PFSK-1 (cell line): Measurements from ENCODE around the gene ANKFN1. TPM values are rescaled to one million over a fixed set of nuclear protein-coding genes. Genes with fewer than 3 reads are reported as not detected.

ENCODE experiments used
- FOXP2 ChIP-seq: optimal IDR thresholded peaks from 2 replicates; pipeline ENCODE3; 2011; ENCODE audit warnings: borderline replicate concordance, control low read depth, inconsistent platforms; ENCODE audit not compliant: insufficient read depth; ENCODE audit errors: extremely low read length, extremely low read depth
- POLR2AphosphoS5 ChIP-seq: IDR thresholded peaks from 2 replicates; pipeline ENCODE4 v1.6.1; 2012; ENCODE audit warnings: low read depth, mild to moderate bottlenecking, control low read depth, low read length, moderate library complexity
- REST ChIP-seq, 2 experiments: IDR thresholded peaks; 2 replicates each; pipeline versions ENCODE4 v1.6.1 to v1.8.0; 2011 to 2012; ENCODE audit warnings: low read depth in 2 of 2, low read length in 2 of 2, control low read depth in 1 of 2, inconsistent platforms in 1 of 2, mild to moderate bottlenecking in 1 of 2, moderate library complexity in 1 of 2; ENCODE audit not compliant: insufficient read depth in 1 of 2
- SIN3A ChIP-seq: IDR thresholded peaks from 2 replicates; pipeline ENCODE4 v1.6.1; 2012; ENCODE audit warnings: mild to moderate bottlenecking, low read length, moderate library complexity, borderline replicate concordance; ENCODE audit not compliant: insufficient read depth
- TAF1 ChIP-seq: IDR thresholded peaks from 2 replicates; pipeline ENCODE4 v1.6.1; 2012; ENCODE audit warnings: low read length, control low read depth, borderline replicate concordance; ENCODE audit not compliant: insufficient read depth
- polyA plus RNA-seq: library from polyadenylated mRNA; unstranded; fragments of >200 nt; gene quantifications from one replicate; pipeline ENCODE4 v1.2.1, GENCODE V29; 2012; ENCODE audit warnings: low read depth, missing spikeins; ENCODE audit not compliant: insufficient read length

Gene ANKFN1
- 18.7 TPM for polyA plus RNA-seq

- TF ChIP-seq REST (IDR thresholded peaks at IDR 0.05; ENCODE audit: insufficient read depth in 1 of 2, low read depth in 2 of 2, low read length in 2 of 2) (no peak), SIN3A (no peak)
Measured at GRCh38 chr17:56152874-56153602, at the start of gene ANKFN1. Gene ANKFN1, plus strand, starts transcription at chr17:56153475. Its CDS starts 59,193 bp downstream, at chr17:56212668.

- TF ChIP-seq FOXP2 (no peak), SIN3A (no peak), TAF1 (no peak), REST (IDR thresholded peaks at IDR 0.05; ENCODE audit: insufficient read depth in 1 of 2, low read depth in 2 of 2, low read length in 2 of 2) (no peak), POLR2AphosphoS5 (no peak)
Measured at GRCh38 chr17:56108811-56109284, 44.4 kb upstream of the ANKFN1 start.

GRCh38 chr17:56109836-56110235 is 43.4 kb upstream of the ANKFN1 start:
- TF ChIP-seq FOXP2 (no peak), SIN3A (no peak), POLR2AphosphoS5 (no peak)

GRCh38 chr17:56110463-56111135 is 42.7 kb upstream of the ANKFN1 start:
- TF ChIP-seq POLR2AphosphoS5 = no peak
- no peak for TF ChIP-seq FOXP2
- no peak for TF ChIP-seq TAF1
- no peak for TF ChIP-seq SIN3A
- TF ChIP-seq REST (IDR thresholded peaks at IDR 0.05; ENCODE audit: insufficient read depth in 1 of 2, low read depth in 2 of 2, low read length in 2 of 2) = no peak

- TF ChIP-seq SIN3A = no peak
- TF ChIP-seq REST (IDR thresholded peaks at IDR 0.05; ENCODE audit: insufficient read depth in 1 of 2, low read depth in 2 of 2, low read length in 2 of 2) = no peak
- TF ChIP-seq FOXP2 = no peak
- TF ChIP-seq TAF1 = no peak
Measured at GRCh38 chr17:56111706-56112485, 41.4 kb upstream of the ANKFN1 start.
